Measurements from ENCODE around the gene LCN6. TPM values are rescaled to one million over a fixed set of nuclear protein-coding genes. Genes with fewer than 3 reads are reported as not detected.
"Not testable (repeated sequence)": the region's sequence is repeated elsewhere in the genome, so short reads cannot be mapped to it uniquely, and the experiment has no call there.

Gene LCN6
- total and polyA plus RNA-seq, 9 donors = 0.30 to 0.31 TPM; not detected in 7

DNA sequence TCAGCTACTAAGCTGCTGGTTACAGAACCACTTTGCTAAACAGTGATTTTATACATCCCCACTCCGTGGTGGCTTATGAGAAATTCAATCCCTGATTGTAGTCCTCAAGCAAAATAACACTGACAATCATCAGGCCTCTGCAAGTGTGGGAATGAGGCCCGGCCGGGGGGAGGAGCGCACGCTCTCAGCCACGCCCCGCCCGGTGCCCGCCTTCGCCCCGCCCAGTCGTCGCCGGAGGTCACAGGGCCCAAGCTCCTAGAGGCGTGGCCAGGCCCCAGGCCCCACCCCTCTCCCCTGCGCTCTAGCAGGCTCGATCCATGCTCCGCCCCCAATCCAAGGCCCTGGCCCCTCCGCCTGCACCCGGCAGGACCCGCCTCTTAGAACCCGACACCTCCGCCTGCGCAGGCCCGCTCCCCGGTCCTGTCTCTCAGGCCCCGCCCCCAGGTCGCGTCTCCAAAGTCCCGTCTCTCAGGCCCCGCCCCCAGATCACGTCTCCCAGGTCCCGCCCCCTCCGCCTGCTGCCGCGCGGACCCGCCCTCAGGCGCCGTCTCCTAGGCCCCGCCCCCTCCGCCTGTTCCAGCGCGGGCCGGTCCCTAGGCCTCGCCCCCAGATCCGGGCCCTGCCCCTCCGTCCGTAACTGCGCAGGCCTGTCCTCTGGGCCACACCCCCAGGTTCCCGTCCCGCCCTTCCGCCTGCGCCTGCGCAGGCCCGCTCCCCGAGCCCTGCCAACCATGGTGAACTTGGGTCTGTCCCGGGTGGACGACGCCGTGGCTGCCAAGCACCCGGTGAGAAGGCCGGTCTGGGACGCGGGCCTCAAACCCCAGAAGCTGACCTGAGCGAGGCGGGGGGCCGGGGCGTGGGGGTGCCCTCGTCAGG is 42.6 kb upstream of the LCN6 start, which contains the start of gene TMEM141:
TSS of gene TMEM141 (plus strand) at position 705 of the 876 bp plus-strand sequence. CDS start at position 732, 27 bp downstream.
- Histone ChIP-seq H3K27ac (ENCODE audit: low read length) (peak within 1 kb of the TSS; percentile 94), H3K27me3 (ENCODE audit: control insufficient read depth, insufficient read depth, low read length) (peaks cover 5% of the 10 kb centered on the region), H3K4me1 (ENCODE audit: control insufficient read depth, insufficient read depth, low read length) (peaks cover 24% of the 10 kb centered on the region), H3K9me3 (replicated peaks; ENCODE audit: control insufficient read depth, low read depth, low read length) (no peaks in the 10 kb centered on the region), H3K4me3 (ENCODE audit: low read length) (peak within 1 kb of the TSS; percentile 89), H3K36me3 (ENCODE audit: control insufficient read depth, insufficient read depth, low read length) (peaks cover 4% of the 10 kb centered on the region)
- peak; percentile 99 for DNase-seq
- 0% methylated on average over 66 of the region's 70 CpGs for WGBS (ENCODE audit: insufficient coverage)

DNA sequence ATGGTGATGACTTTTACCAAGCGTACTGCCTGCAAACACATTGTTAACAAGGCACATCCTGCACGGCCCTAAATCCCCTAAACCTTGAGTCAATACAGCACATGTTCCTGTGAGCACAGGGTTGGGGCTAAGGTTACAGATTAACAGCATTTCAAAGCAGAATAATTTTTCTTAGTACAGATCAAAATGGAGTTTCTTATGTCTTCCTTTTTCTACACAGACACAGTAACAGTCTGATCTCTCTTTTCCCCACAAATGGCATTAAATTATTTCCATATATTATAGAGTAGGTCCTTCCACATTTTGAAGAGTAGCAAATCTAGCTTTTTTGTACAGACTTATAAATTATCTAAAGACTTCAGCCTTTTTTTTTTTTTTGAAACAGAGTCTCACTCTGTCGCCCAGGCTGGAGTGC is 41.2 kb upstream of the LCN6 start:
- peaks cover 19% of the 10 kb centered on the region for H3K4me1 ChIP-seq (ENCODE audit: control insufficient read depth, insufficient read depth, low read length)
- H3K27me3 ChIP-seq (ENCODE audit: control insufficient read depth, insufficient read depth, low read length) = no peaks in the 10 kb centered on the region
- H3K4me3 ChIP-seq (ENCODE audit: low read length) = no peak overlapping the region
- WGBS (ENCODE audit: insufficient coverage) = no CpG with 5 or more reads among the region's 3 CpGs
- peaks cover 4% of the 10 kb centered on the region for H3K36me3 ChIP-seq (ENCODE audit: control insufficient read depth, insufficient read depth, low read length)
- no peak for DNase-seq
- H3K27ac ChIP-seq (ENCODE audit: low read length) = no peak overlapping the region
- no peaks in the 10 kb centered on the region for H3K9me3 ChIP-seq (replicated peaks; ENCODE audit: control insufficient read depth, low read depth, low read length)

DNA sequence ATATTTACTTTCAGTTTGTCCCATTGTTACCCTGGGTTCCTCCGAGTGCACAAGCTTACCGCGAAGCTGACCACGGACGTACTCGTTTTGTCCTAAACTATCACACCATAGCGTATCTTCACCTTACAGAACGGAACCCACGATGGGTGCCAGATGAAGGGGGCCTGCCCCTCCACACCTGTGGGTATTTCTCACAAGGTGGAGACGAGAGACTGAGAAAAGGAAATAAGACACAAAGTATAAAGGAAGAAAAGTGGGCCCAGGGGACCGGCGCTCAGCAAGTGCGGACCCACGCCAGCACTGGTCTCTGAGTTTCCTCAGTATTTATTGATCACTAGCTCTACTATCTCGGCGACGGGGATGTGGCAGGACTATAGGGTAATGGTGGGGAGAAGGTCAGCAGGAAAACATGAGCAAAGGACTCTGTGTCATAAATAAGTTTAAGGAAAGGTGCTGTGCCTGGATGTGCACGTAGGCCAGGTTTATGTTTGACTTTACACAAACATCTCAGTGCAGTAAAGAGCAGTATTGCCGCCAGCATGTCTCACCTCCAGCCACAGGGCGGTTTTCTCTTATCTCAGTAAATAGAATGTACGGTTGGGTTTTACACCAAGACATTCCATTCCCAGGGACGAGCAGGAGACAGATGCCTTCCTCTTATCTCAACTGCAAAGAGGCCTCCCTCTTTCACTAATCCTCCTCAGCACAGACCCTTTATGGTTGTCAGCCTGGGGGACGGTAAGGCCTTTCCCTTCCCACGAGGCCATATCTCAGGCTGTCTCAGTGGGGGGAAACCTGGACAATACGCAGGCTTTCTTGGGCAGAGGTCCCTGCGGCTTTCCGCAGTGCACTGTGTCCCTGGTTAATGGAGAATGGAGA is 40.6 kb upstream of the LCN6 start:
- H3K9me3 ChIP-seq (replicated peaks; ENCODE audit: control insufficient read depth, low read depth, low read length); H3K27me3 ChIP-seq (ENCODE audit: control insufficient read depth, insufficient read depth, low read length); H3K4me3 ChIP-seq (ENCODE audit: low read length); DNase-seq; H3K36me3 ChIP-seq (ENCODE audit: control insufficient read depth, insufficient read depth, low read length); H3K27ac ChIP-seq (ENCODE audit: low read length): not testable (repeated sequence)
- 84% methylated on average over 13 of the region's 27 CpGs for WGBS (ENCODE audit: insufficient coverage)
- peaks cover 19% of the 10 kb centered on the region for H3K4me1 ChIP-seq (ENCODE audit: control insufficient read depth, insufficient read depth, low read length)

DNA sequence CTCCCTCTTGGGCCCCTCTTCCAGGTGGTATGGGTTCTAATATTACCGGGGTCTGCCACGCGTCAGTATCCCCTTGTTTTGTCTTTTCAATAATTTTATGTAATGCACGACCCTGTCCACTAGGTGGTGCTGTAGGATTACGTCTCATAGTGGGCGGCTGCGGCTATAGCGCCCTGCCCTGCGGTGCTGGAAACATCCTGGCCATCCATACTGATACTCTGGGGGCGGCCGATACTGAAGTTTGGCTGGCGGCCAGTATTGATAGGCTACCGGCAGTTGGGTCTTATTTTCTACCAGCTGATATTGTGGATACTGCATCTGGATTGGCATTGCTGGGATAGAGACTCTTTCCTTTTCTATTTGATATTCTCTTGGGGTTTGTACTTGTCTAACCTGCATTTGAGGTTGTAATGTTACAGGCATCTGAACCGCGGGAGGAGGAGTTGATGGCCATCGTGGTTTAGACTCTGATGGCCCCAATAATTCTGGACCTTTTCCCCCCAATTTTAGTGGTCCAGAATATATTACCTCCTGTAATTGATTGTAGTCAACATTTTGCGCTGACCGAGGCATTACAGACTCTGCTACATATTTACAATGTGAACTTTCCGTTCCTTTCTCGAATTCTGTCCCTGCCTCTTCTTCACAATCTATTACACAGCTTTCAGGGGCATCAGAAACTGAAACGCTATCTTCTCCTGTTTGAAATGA is 39.5 kb upstream of the LCN6 start:
- Histone ChIP-seq H3K27me3 (ENCODE audit: control insufficient read depth, insufficient read depth, low read length) (no peaks in the 10 kb centered on the region), H3K36me3 (ENCODE audit: control insufficient read depth, insufficient read depth, low read length) (peaks cover 4% of the 10 kb centered on the region), H3K9me3 (replicated peaks; ENCODE audit: control insufficient read depth, low read depth, low read length) (no peaks in the 10 kb centered on the region), H3K4me1 (ENCODE audit: control insufficient read depth, insufficient read depth, low read length) (peaks cover 19% of the 10 kb centered on the region), H3K27ac (ENCODE audit: low read length) (no peak overlapping the region), H3K4me3 (ENCODE audit: low read length) (no peak overlapping the region)
- WGBS (ENCODE audit: insufficient coverage) = 23% methylated on average over 13 of the region's 21 CpGs
- peak; percentile 78 for DNase-seq

DNA sequence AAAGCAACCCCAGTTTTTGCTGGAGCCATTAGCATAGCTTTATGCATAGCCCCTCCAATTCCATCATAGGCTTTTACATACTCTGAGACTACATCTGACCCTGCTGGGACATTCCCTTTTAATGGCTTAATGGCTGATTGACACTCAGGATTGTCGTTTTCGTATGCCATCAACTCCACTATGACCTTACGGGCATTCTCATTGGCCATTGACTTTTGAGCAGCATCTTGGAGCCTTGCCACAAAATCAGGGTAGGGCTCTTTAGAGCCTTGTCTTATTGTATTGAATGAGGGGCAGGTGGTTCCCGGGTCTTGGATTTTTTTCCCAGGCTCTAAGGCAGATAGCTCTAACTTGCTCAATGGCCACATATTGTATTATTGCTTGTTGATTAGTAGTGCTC is 38.7 kb upstream of the LCN6 start:
- DNase-seq; H3K36me3 ChIP-seq (ENCODE audit: control insufficient read depth, insufficient read depth, low read length); H3K4me3 ChIP-seq (ENCODE audit: low read length); H3K9me3 ChIP-seq (replicated peaks; ENCODE audit: control insufficient read depth, low read depth, low read length); H3K27ac ChIP-seq (ENCODE audit: low read length); H3K27me3 ChIP-seq (ENCODE audit: control insufficient read depth, insufficient read depth, low read length): not testable (repeated sequence)
- WGBS (ENCODE audit: insufficient coverage) = 0% methylated on average over 2 of the region's 4 CpGs
- peaks cover 13% of the 10 kb centered on the region for H3K4me1 ChIP-seq (ENCODE audit: control insufficient read depth, insufficient read depth, low read length)

DNA sequence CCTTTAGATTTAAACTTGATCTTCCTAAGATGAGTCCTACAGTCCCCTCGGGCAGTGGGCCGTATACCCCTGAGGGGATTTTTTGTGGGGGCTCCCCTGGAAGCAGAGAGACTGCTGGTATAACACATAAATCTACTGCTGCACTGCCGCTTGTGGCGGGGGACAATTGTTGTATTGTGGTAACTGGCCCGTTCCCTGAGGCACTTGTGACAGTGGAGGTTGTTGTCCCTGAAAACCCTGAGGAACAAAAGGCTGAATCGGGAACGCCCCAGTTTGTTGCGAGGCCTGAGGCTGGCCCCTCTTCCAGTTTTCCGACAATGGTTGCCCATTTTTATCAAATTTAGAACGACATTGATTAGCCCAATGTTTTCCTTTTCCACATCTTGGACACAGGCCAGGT is 38.1 kb upstream of the LCN6 start:
- peaks cover 1% of the 10 kb centered on the region for H3K27me3 ChIP-seq (ENCODE audit: control insufficient read depth, insufficient read depth, low read length)
- WGBS (ENCODE audit: insufficient coverage) = 70% methylated on average over 7 of the region's 10 CpGs
- H3K4me3 ChIP-seq (ENCODE audit: low read length) = no peak overlapping the region
- H3K4me1 ChIP-seq (ENCODE audit: control insufficient read depth, insufficient read depth, low read length) = peaks cover 8% of the 10 kb centered on the region
- H3K27ac ChIP-seq (ENCODE audit: low read length) = no peak overlapping the region
- no peaks in the 10 kb centered on the region for H3K36me3 ChIP-seq (ENCODE audit: control insufficient read depth, insufficient read depth, low read length)
- no peaks in the 10 kb centered on the region for H3K9me3 ChIP-seq (replicated peaks; ENCODE audit: control insufficient read depth, low read depth, low read length)
- DNase-seq = no peak

DNA sequence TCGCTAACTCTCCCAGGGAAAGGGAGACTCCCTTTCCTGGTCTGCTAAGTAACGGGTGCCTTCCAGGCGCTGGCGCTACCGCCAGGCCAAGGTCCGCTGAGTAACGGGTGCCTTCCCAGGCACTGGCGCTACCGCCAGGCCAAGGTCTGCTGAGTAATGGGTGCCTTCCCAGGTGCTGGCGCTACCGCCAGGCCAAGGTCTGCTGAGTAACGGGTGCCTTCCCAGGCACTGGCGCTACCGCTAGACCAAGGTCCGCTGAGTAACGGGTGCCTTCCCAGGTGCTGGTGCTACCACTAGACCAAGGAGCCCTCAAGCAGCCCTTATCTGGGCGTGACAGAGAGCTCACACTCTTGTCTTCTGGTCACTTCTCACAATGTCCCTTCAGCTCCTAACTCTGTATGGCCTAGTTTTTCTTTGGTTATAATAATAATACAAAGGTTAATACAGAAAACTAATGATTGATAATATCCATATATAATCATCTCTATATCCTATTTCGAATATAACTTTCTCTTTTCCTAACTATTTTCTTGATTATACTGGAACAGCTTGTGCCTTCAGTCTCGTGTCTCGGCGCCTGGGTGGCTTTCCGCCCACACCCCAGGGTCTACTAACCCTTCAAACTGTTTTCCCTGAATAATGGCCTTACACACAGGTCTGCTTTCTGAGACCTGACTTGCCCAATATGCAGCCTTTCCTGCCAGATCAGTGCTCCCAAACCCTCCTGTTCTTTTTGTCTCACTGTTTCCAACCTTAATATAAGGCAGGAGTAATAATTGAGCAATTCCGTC is 37.4 kb upstream of the LCN6 start:
- not testable (repeated sequence) for H3K4me3 ChIP-seq (ENCODE audit: low read length); H3K27ac ChIP-seq (ENCODE audit: low read length); DNase-seq; H3K36me3 ChIP-seq (ENCODE audit: control insufficient read depth, insufficient read depth, low read length); H3K27me3 ChIP-seq (ENCODE audit: control insufficient read depth, insufficient read depth, low read length); H3K4me1 ChIP-seq (ENCODE audit: control insufficient read depth, insufficient read depth, low read length); H3K9me3 ChIP-seq (replicated peaks; ENCODE audit: control insufficient read depth, low read depth, low read length)
- 81% methylated on average over 13 of the region's 23 CpGs for WGBS (ENCODE audit: insufficient coverage)

DNA sequence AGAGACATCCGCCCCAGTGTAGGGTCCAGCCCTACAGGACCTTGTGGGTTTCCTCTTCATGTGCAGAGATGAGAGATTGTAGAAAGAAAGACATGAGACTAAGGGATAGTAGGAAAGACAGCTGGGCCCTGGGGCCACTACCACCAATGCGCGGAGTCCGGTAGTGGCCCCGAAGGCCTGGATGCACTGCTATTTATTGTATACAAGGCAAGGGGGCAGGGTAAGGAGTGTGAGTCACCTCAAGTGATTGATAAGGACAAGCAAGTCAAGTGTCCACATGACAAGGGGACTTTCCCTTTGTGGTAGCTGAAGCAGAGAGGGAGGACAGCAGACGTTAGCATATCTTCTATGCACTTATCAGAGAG is 36.7 kb upstream of the LCN6 start:
- Histone ChIP-seq H3K27me3 (ENCODE audit: control insufficient read depth, insufficient read depth, low read length) (peaks cover 10% of the 10 kb centered on the region), H3K4me3 (ENCODE audit: low read length) (no peak overlapping the region), H3K9me3 (replicated peaks; ENCODE audit: control insufficient read depth, low read depth, low read length) (no peaks in the 10 kb centered on the region), H3K36me3 (ENCODE audit: control insufficient read depth, insufficient read depth, low read length) (no peaks in the 10 kb centered on the region), H3K4me1 (ENCODE audit: control insufficient read depth, insufficient read depth, low read length) (peaks cover 5% of the 10 kb centered on the region), H3K27ac (ENCODE audit: low read length) (no peak overlapping the region)
- 91% methylated on average over 5 of the region's 6 CpGs for WGBS (ENCODE audit: insufficient coverage)
- no peak for DNase-seq

DNA sequence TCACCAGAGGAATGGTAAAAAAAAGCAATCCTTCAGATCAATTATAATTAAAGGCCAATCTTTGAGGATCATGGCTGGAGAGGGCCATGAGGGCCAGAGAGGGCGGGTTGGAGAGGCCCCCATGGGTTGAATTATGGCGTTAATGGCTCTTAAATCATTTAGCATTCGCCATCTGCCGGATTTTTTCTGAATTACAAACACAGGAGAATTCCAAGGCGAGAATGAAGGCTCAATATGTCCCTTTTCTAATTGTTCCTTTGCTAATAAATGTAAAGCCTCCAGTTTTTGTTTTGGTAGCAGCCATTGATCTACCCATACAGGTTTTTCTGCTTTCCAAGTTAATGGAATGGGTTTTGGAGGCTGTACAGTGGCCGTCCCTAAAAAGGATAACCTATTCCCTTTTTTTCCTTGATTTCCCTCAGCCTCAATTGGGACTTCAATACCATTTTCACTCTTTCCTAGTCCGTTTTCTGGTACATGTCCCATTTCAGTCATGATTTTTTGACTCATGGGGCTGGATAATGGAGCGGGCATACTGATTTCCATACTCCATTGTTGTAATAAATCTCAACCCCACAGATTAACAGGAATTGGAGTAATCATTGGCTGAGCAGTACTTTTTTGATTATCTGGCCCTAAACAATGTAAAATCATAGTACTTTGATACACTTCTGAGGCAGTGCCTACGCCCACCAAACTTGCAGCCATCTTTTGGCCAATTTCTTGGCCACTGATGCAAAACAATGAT is 36.1 kb upstream of the LCN6 start:
- 20% methylated on average over 2 of the region's 9 CpGs for WGBS (ENCODE audit: insufficient coverage)
- no peaks in the 10 kb centered on the region for H3K36me3 ChIP-seq (ENCODE audit: control insufficient read depth, insufficient read depth, low read length)
- no peaks in the 10 kb centered on the region for H3K9me3 ChIP-seq (replicated peaks; ENCODE audit: control insufficient read depth, low read depth, low read length)
- H3K27me3 ChIP-seq (ENCODE audit: control insufficient read depth, insufficient read depth, low read length) = peaks cover 13% of the 10 kb centered on the region
- H3K4me1 ChIP-seq (ENCODE audit: control insufficient read depth, insufficient read depth, low read length) = peaks cover 5% of the 10 kb centered on the region
- peak; percentile 35 for DNase-seq
- no peak overlapping the region for H3K4me3 ChIP-seq (ENCODE audit: low read length)
- H3K27ac ChIP-seq (ENCODE audit: low read length) = no peak overlapping the region
